ENCODE measurements around the gene PRR35.

- TF ChIP-seq RAD21 (conservative IDR thresholded peaks at IDR 0.05) (no peak), CTCF (IDR thresholded peaks at IDR 0.05; ENCODE audit: poor library complexity, severe bottlenecking) (no peak), EZH2 (IDR thresholded peaks at IDR 0.05; ENCODE audit: borderline replicate concordance, insufficient read depth, low read length, poor library complexity, severe bottlenecking) (no peak), POLR2AphosphoS5 (IDR thresholded peaks at IDR 0.05) (no peak), EP300 (conservative IDR thresholded peaks at IDR 0.05; ENCODE audit: poor library complexity, severe bottlenecking) (no peak), REST (IDR thresholded peaks at IDR 0.05; ENCODE audit: borderline replicate concordance) (no peak), MXI1 (conservative IDR thresholded peaks at IDR 0.05; ENCODE audit: poor library complexity, severe bottlenecking) (no peak), SMC3 (conservative IDR thresholded peaks at IDR 0.05; ENCODE audit: poor library complexity) (no peak)
Measured at GRCh38 chr16:534135-534534, 26.1 kb upstream of the PRR35 start.
